ENCODE measurements around the gene ELMO1. TPM values are rescaled to one million over a fixed set of nuclear protein-coding genes. Genes with fewer than 3 reads are reported as not detected.

Gene ELMO1
- total RNA-seq, 1 experiment from 2014 or later, result 1.1 TPM

GRCh38 chr7:37357637-37357996 lies 91.0 kb downstream of the ELMO1 start:
- Histone ChIP-seq H3K9me3 (ENCODE audit: control insufficient read depth in 1 of 2, insufficient read depth in 1 of 2, low read depth in 1 of 2, low read length in 2 of 2) (no peaks in the 10 kb centered on the region), H3K4me1 (ENCODE audit: control insufficient read depth in 1 of 2, insufficient read depth in 2 of 2, low read length in 2 of 2) (no peaks in the 10 kb centered on the region), H3K27me3 (ENCODE audit: insufficient read depth, low read length) (0 out of 2 replicates have a peak, but pooled peaks cover 4% of the 10 kb centered on the region), H3K9me2 (ENCODE audit: insufficient read depth) (no peaks in the 10 kb centered on the region), H3K4me2 (ENCODE audit: low read length) (no peak overlapping the region), H3K4me3 (replicated peaks in 1 of 2; ENCODE audit: low read depth in 1 of 2, low read length in 2 of 2) (no peak overlapping the region), H2AFZ (ENCODE audit: low read depth, low read length, poor library complexity, severe bottlenecking) (no peak overlapping the region), H3K27ac (ENCODE audit: low read depth, low read length) (no peak overlapping the region), H3K36me3 (ENCODE audit: control insufficient read depth in 1 of 2, insufficient read depth in 2 of 2, low read length in 2 of 2) (no peaks in the 10 kb centered on the region), H3K9ac (ENCODE audit: low read length) (no peak overlapping the region), H4K20me1 (ENCODE audit: insufficient read depth) (no peaks in the 10 kb centered on the region), H3K79me2 (ENCODE audit: insufficient read depth, low read length) (no peaks in the 10 kb centered on the region)
- ATAC-seq (no peak), DNase-seq (ENCODE audit: low read depth, low spot score) (no peak)
- intact Hi-C loops (cut with micrococcal nuclease), result no loop called here
- BruUV-seq (replicated peaks), result no TSS peak
- ChIA-PET POLR2A (no interaction called here), CTCF (no interaction called here), RAD21 (ENCODE audit: low non-redundant PET in 1 of 2, low total read pairs in 2 of 2, uncharacterized antibody in 2 of 2, unreplicated experiment in 2 of 2) (no interaction called here)
- TF ChIP-seq POLR2AphosphoS5 (IDR thresholded peaks at IDR 0.05; ENCODE audit: low read depth, low read length), result no peak
- no peak for TF ChIP-seq SP1 (IDR thresholded peaks at IDR 0.05; ENCODE audit: low read depth)
- TF ChIP-seq SIN3A (IDR thresholded peaks at IDR 0.05; ENCODE audit: low read depth), result no peak
- no peak for TF ChIP-seq EGR1 (IDR thresholded peaks at IDR 0.05; ENCODE audit: low read depth)
- no peak for TF ChIP-seq ZFX (IDR thresholded peaks at IDR 0.05)
- no peak for TF ChIP-seq SRF (IDR thresholded peaks at IDR 0.05; ENCODE audit: low read depth)
- no peak for TF ChIP-seq TCF7L2 (IDR thresholded peaks at IDR 0.05; ENCODE audit: borderline replicate concordance, extremely low read depth, insufficient read depth, insufficient read length)
- no peak for TF ChIP-seq ELF1 (IDR thresholded peaks at IDR 0.05; ENCODE audit: borderline replicate concordance, low read depth)
- no peak for TF ChIP-seq CTCF (IDR thresholded peaks at IDR 0.05 in 2 of 3, conservative IDR thresholded peaks at IDR 0.05 in 1 of 3; ENCODE audit: borderline replicate concordance in 1 of 3, insufficient read depth in 1 of 3, low read depth in 2 of 3, low read length in 2 of 3)
- no peak for TF ChIP-seq EZH2phosphoT487 (IDR thresholded peaks at IDR 0.05; ENCODE audit: borderline replicate concordance)
- TF ChIP-seq FOSL1 (IDR thresholded peaks at IDR 0.05; ENCODE audit: low read depth), result no peak
- no peak for TF ChIP-seq YY1 (IDR thresholded peaks at IDR 0.05; ENCODE audit: extremely low read depth, insufficient replicate concordance, low read depth, low read length)
